Left kidney (tissue), 8 donors: ENCODE measurements around the gene AHCYL2. TPM values are rescaled to one million over a fixed set of nuclear protein-coding genes. Genes with fewer than 3 reads are reported as not detected.

ENCODE experiments used
- DNase-seq: peaks from one replicate; pipeline ENCODE4 v3.0.0-alpha.2; 2013
- long read RNA-seq, 8 donors: transcript quantifications; one replicate each; lab custom pipeline, GENCODE V29; 2026
- polyA plus RNA-seq: library from polyadenylated mRNA; unstranded; fragments of 120-200 nt; gene quantifications from one replicate; pipeline ENCODE4 v1.2.1, GENCODE V29; 2013; ENCODE audit not compliant: insufficient read length

The AHCYL2 gene
- 35.7 TPM for polyA plus RNA-seq
- long read RNA-seq, donor 1, full-length matches to known transcripts = 5 of 23 reads
- long read RNA-seq, donor 1, partial matches to known transcripts = 18 of 23 reads
- long read RNA-seq, donor 1, other reads (novel, unspliced or antisense) = 0 of 23 reads
- long read RNA-seq, donor 2, full-length matches to known transcripts = 6 of 6 reads
- long read RNA-seq, donor 2, partial matches to known transcripts = 0 of 6 reads
- long read RNA-seq, donor 2, other reads (novel, unspliced or antisense) = 0 of 6 reads
- long read RNA-seq, donor 3, full-length matches to known transcripts = 2 of 2 reads
- long read RNA-seq, donor 3, partial matches to known transcripts = 0 of 2 reads
- long read RNA-seq, donor 3, other reads (novel, unspliced or antisense) = 0 of 2 reads
- long read RNA-seq, donor 4, partial matches to known transcripts = 45 of 45 reads
- long read RNA-seq, donor 4, other reads (novel, unspliced or antisense) = 0 of 45 reads
- long read RNA-seq, donor 5, full-length matches to known transcripts = 5 of 5 reads
- long read RNA-seq, donor 5, partial matches to known transcripts = 0 of 5 reads
- long read RNA-seq, donor 5, other reads (novel, unspliced or antisense) = 0 of 5 reads
- long read RNA-seq, donor 6, full-length matches to known transcripts = 2 of 137 reads
- long read RNA-seq, donor 6, partial matches to known transcripts = 135 of 137 reads
- long read RNA-seq, donor 6, other reads (novel, unspliced or antisense) = 0 of 137 reads
- long read RNA-seq, donor 7, full-length matches to known transcripts = 5 of 5 reads
- long read RNA-seq, donor 7, partial matches to known transcripts = 0 of 5 reads
- long read RNA-seq, donor 7, other reads (novel, unspliced or antisense) = 0 of 5 reads
- long read RNA-seq, donor 8, full-length matches to known transcripts = 4 of 4 reads
- long read RNA-seq, donor 8, partial matches to known transcripts = 0 of 4 reads
- long read RNA-seq, donor 8, other reads (novel, unspliced or antisense) = 0 of 4 reads

- DNase-seq = peak; percentile 98
Observed at GRCh38 chr7:129224251-129225205, at the start of gene AHCYL2. AHCYL2 (plus strand) TSS chr7:129225030.

- no peak for DNase-seq
Observed at GRCh38 chr7:129176916-129177710, 47.7 kb upstream of the AHCYL2 start.

GRCh38 chr7:129184981-129185670, 39.7 kb upstream of the AHCYL2 start:
- DNase-seq = no peak

GRCh38 chr7:129186749-129187260, 38.0 kb upstream of the AHCYL2 start:
- no peak for DNase-seq

GRCh38 chr7:129187681-129188371, 37.0 kb upstream of the AHCYL2 start:
- no peak for DNase-seq

GRCh38 chr7:129188372-129188891, 36.4 kb upstream of the AHCYL2 start, which contains the start of gene SMO:
SMO (plus strand) TSS chr7:129188633; CDS start chr7:129189152, 519 bp downstream.
- DNase-seq = peak; percentile 91

- peak; percentile 22 for DNase-seq
Observed at GRCh38 chr7:129188892-129189660, 35.8 kb upstream of the AHCYL2 start.

- DNase-seq = no peak
Observed at GRCh38 chr7:129189661-129190310, 35.0 kb upstream of the AHCYL2 start.

- no peak for DNase-seq
Observed at GRCh38 chr7:129191272-129191671, 33.6 kb upstream of the AHCYL2 start.

- DNase-seq = no peak
Observed at GRCh38 chr7:129193892-129194291, 30.9 kb upstream of the AHCYL2 start.

GRCh38 chr7:129197771-129198170, 27.1 kb upstream of the AHCYL2 start:
- no peak for DNase-seq

GRCh38 chr7:129199406-129199805, 25.4 kb upstream of the AHCYL2 start:
- no peak for DNase-seq

- DNase-seq = no peak
Observed at GRCh38 chr7:129202058-129202777, 22.6 kb upstream of the AHCYL2 start.

- no peak for DNase-seq
Observed at GRCh38 chr7:129203050-129203741, 21.6 kb upstream of the AHCYL2 start.

GRCh38 chr7:129205126-129205818, 19.6 kb upstream of the AHCYL2 start:
- no peak for DNase-seq
